NCI-H2171 treated with DMSO at 0.1 percent for 48 hours (cell line): ENCODE results near the gene PTPRN2.
"Not testable (repeated sequence)": the region's sequence is repeated elsewhere in the genome, so short reads cannot be mapped to it uniquely, and the experiment has no call there.

Experiments used
- DNase-seq: peaks from one replicate; lab custom pipeline; 2025; lab: John Stamatoyannopoulos, UW

PTPRN2 gene

GRCh38 chr7:157793973-157794745 is 793.5 kb downstream of the PTPRN2 start:
- DNase-seq: no peak

- no peak for DNase-seq
Measured at GRCh38 chr7:157793087-157793353, 794.6 kb downstream of the PTPRN2 start.

DNA sequence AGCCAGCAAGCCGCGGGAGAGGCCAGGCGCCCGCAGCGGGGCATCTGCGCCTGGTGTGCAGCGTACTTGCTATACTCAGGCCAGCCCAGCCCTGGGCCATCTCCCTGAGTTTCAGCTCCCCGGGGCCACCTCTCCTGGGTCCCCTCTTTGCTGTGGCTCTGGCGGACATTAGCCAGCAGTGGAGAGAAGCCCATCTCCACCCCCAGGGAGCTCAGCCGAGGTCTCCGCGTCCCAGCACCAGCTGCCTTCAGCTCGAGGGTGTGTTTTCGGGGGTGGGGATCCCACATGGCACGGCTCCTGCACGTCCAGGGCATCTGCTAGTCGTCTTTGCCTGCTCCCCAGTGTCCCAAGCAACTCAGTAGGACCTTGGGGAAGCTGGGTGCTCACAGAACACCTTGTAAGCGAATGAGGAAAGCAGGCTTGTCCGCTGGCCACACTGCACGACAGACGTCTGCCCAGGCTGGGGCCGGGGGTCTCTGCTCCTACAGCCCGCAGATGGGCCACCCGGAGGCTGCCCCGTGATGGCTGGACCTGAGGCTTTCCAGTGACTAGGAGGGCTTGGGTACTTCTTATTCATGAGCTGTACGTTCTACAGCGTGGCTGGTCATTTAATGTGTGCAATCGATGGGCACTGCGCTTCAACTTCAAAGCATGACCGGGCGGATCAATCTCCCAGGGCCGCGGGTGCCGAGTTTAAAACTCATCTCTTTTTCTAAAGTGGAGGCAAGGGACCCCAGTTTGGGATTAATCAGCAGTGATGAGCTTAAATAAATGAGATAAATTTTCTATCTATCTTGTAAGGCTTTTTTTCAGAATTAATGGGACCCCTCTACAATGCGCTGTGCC is 795.2 kb downstream of the PTPRN2 start:
- no peak for DNase-seq

DNA sequence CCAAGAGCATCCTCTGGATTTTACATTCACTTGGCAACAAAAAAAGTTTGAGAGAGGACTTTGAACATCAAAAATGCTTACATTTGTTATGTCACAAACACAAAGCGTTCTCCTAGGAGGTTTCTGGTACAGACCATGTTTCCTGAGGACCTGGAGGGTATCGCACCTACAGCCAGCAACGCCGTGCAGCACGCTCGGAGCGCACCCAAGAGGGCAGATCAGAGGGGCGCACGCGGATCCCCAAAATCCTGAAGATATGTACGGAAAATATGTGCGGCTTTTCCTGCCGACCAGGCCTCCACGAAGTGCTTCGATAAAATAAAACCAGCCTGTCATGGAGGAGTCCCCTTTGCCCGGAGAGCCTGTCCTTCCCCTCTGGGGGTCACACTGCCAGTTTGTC is 796.0 kb downstream of the PTPRN2 start:
- no peak for DNase-seq

- no peak for DNase-seq
Measured at GRCh38 chr7:157791261-157791660, 796.4 kb downstream of the PTPRN2 start.

GRCh38 chr7:157789942-157790341 is 797.7 kb downstream of the PTPRN2 start:
- DNase-seq: no peak

GRCh38 chr7:157789094-157789493 is 798.5 kb downstream of the PTPRN2 start:
- DNase-seq: no peak

DNA sequence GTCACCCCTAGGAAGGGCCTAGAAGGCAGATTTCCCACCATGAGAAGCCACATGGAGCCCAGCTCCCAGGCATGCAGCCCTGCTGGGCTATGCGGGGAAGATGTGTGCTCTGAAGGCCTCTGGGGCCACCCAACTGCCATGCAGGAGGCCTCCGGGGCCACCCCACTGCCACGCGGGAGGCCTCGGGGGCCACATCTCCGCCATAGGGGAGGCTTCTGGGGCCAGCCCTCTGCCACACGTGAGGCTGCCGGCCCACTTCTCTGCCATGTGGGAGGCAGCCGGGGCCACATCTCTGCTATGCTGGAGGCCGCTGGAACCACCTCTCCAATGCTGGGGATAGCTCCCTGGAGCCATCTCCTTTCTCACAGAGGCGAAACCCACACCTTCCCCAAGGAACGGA is 799.0 kb downstream of the PTPRN2 start:
- no peak for DNase-seq

DNA sequence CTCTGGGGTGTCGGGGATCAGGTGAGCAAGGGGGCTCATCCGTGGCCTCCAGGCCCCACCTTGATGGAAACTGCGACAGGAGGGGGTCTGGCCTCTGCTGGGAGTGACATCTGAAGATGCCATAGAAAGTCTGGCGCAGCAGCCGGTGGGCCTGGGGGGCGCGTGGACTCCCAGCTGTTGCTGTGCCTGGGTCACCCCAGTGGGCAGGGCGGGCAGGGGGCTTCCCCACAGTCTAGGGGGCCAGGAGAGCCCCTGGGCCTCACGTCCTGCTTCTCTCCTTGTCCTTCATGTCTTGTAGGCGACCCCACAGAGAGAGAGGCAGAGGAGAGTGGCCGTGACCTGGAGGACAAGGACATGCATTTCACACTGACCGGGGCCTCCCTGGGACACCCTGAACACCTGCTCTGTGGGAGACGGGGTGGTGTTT is 800.3 kb downstream of the PTPRN2 start:
- no peak for DNase-seq

GRCh38 chr7:157786375-157787274 is 801.0 kb downstream of the PTPRN2 start:
- DNase-seq: no peak

GRCh38 chr7:157785486-157786186 is 802.0 kb downstream of the PTPRN2 start:
- DNase-seq: no peak

- no peak for DNase-seq
Measured at GRCh38 chr7:157784979-157785441, 802.6 kb downstream of the PTPRN2 start.

- DNase-seq: no peak
Measured at GRCh38 chr7:157784041-157784835, 803.4 kb downstream of the PTPRN2 start.

DNA sequence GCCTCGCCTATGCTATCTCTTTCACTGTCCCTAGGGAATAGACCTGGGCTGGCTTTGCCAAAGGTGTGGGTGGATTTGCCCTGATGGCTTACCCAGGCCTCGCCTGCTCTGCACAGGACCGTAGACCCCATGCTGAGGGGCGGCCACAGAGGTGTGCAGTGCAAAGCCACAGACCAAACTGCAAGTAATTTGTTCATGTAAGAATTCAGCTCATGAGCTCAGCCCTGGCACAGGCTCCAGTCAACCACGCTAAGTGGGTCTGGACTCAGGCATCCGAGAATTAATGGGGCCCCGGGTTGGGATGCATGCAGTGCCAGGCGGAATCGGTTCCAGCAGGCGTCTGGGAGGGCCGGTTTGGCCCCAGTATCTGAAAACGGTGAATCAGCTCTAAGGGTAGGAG is 805.6 kb downstream of the PTPRN2 start:
- peak; percentile 36 for DNase-seq

- DNase-seq: no peak
Measured at GRCh38 chr7:157780721-157781120, 806.9 kb downstream of the PTPRN2 start.

GRCh38 chr7:157780312-157780711 is 807.3 kb downstream of the PTPRN2 start:
- DNase-seq: no peak

DNA sequence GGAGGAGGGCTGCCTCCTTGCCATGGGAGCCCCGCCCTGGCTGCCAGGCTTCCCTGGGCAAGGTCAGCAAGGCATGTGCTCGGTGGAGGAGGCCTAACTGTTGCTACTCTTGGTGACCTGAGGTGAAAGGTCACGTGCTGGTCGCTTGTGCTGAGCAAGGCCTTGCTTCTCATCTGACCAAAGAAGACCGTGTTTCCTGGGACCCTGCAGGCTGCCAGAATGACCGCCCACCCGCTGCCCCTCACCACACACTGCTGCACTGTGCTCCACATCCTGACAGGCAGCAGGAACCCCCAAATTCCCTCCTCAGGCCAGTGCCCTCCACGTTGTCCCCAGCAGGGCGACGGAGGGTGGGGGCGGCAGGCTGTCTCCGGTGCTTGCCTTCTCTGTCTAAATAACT is 808.4 kb downstream of the PTPRN2 start:
- DNase-seq: no peak

DNA sequence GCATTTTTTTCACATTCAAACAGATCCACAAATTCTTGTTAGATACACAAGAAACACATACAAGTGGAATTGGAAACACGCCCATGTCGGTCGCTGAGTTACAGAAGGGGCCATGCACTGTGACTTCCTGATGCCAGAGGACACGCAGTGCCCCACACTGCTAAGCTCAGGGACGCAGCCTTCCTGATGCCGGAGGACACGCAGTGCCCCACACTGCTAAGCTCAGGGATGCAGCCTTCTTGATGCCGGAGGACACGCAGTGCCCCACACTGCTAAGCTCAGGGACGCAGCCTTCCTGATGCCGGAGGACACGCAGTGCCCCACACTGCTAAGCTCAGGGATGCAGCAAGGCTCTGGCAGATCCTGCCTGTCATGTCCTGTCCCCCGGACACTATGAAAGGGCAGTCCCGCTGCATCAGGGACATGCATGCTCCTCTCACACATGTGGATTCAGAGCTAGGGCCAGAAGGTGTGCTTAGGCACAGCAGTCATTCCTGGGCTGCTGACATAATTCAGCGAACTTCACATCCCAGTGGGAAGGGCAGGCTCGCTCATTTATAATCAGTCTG is 810.3 kb downstream of the PTPRN2 start:
- not testable (repeated sequence) for DNase-seq

GRCh38 chr7:157775560-157776332 is 811.9 kb downstream of the PTPRN2 start:
- no peak for DNase-seq
